Transverse colon (tissue), 4 donors: Measurements from ENCODE around the gene AATK.
"Not testable (repeated sequence)": the region's sequence is repeated elsewhere in the genome, so short reads cannot be mapped to it uniquely, and the experiment has no call there.

Experiments used
- POLR2A ChIP-seq: fragments of 450-650 bp; IDR thresholded peaks from one replicate; pipeline ENCODE4 v1.6.1; 2016; ENCODE audit warnings: antibody characterized with exemption, mild to moderate bottlenecking, moderate library complexity
- POLR2AphosphoS5 ChIP-seq, 3 donors: sonication (generic); formaldehyde crosslinking; IDR thresholded peaks; one replicate each; pipeline ENCODE4 v1.6.1; 2016; ENCODE audit warnings: antibody characterized with exemption in 3 of 3
- TF ChIP-seq, protein P1 (sequence below), 5 experiments: fragments of 200-600 bp in 3 of 5; fragments of 450-650 bp in 2 of 5; sonication (generic) in 3 of 5; IDR thresholded peaks; 1 replicate in 2 of 5; 2 replicates in 3 of 5; pipeline ENCODE4 v1.5.1; 2016 to 2017; ENCODE audit warnings: antibody characterized with exemption in 5 of 5, inconsistent platforms in 3 of 5, mild to moderate bottlenecking in 2 of 5, moderate library complexity in 1 of 5

DNA sequence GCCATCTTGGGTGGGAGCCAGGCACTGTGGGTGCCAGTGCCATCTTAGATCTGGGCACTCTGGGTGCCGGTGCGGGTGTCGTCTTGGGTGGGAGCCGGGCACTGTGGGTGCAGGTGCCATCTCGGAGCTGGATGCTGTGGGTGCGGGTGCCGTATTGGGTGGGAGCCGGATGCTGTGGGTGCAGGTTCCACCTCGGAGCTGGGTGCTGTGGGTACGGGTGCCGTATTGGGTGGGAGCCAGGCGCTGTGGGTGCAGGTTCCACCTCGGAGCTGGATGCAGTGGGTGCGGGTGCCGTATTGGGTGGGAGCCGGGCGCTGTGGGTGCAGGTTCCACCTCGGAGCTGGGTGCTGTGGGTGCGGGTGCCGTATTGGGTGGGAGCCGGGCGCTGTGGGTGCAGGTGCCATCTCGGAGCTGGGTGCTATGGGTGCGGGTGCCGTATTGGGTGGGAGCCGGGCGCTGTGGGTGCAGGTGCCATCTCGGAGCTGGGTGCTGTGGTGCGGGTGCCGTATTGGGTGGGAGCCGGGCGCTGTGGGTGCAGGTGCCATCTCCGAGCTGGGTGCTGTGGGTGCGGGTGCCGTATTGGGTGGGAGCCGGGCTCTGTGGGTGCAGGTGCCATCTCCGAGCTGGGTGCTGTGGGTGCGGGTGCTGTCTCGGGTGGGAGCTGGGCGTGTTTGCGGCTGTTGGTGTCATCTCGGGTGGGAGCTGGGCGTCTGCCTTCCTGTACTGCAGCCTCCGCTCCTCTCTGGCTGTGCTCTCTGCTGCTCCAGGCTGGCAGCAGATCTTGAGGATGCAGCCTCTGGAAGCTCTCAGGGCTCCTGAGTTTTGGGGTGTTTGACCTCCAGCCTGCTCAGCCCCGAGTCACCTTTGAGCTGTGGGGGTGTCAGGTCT lies 87.8 kb downstream of the AATK start:
- TF ChIP-seq, protein P1, sequence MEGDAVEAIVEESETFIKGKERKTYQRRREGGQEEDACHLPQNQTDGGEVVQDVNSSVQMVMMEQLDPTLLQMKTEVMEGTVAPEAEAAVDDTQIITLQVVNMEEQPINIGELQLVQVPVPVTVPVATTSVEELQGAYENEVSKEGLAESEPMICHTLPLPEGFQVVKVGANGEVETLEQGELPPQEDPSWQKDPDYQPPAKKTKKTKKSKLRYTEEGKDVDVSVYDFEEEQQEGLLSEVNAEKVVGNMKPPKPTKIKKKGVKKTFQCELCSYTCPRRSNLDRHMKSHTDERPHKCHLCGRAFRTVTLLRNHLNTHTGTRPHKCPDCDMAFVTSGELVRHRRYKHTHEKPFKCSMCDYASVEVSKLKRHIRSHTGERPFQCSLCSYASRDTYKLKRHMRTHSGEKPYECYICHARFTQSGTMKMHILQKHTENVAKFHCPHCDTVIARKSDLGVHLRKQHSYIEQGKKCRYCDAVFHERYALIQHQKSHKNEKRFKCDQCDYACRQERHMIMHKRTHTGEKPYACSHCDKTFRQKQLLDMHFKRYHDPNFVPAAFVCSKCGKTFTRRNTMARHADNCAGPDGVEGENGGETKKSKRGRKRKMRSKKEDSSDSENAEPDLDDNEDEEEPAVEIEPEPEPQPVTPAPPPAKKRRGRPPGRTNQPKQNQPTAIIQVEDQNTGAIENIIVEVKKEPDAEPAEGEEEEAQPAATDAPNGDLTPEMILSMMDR (IDR thresholded peaks at IDR 0.05) = not testable (repeated sequence)
- not testable (repeated sequence) for TF ChIP-seq POLR2AphosphoS5 (IDR thresholded peaks at IDR 0.05); POLR2A
